GM12878 (cell line): Measurements from ENCODE around the gene TMEM88. TPM values are rescaled to one million over a fixed set of nuclear protein-coding genes. Genes with fewer than 3 reads are reported as not detected.

Experiments used
- ATF2 ChIP-seq: IDR thresholded peaks from 2 replicates; pipeline ENCODE4 v1.6.1; 2012; ENCODE audit warnings: low read length, inconsistent platforms
- GATAD2B ChIP-seq: fragments of 450-650 bp; conservative IDR thresholded peaks from 2 replicates; pipeline ENCODE4 v1.6.1; 2017; ENCODE audit warnings: low read depth, mild to moderate bottlenecking, moderate library complexity
- IRF4 ChIP-seq: IDR thresholded peaks from 2 replicates; pipeline ENCODE4 v1.6.1; 2011; ENCODE audit warnings: low read depth, low read length
- LARP7 ChIP-seq: fragments of 450-650 bp; IDR thresholded peaks from 2 replicates; pipeline ENCODE4 v1.6.1; 2017; ENCODE audit warnings: mild to moderate bottlenecking
- MLLT1 ChIP-seq: fragments of 450-650 bp; IDR thresholded peaks from 2 replicates; pipeline ENCODE4 v1.6.1; 2016; ENCODE audit warnings: mild to moderate bottlenecking
- NFIC ChIP-seq: IDR thresholded peaks from 2 replicates; pipeline ENCODE4 v1.6.1; 2012; ENCODE audit warnings: low read depth, mild to moderate bottlenecking, inconsistent platforms, low read length, moderate library complexity
- NR2C2 ChIP-seq: IDR thresholded peaks from 2 replicates; pipeline ENCODE4 v1.6.1; 2011; ENCODE audit warnings: borderline replicate concordance, low read depth; ENCODE audit not compliant: control insufficient read depth, insufficient read length
- NR2F1 ChIP-seq: fragments of 450-650 bp; conservative IDR thresholded peaks from 2 replicates; pipeline ENCODE4 v1.6.1; 2017; ENCODE audit warnings: mild to moderate bottlenecking
- POLR2AphosphoS5 ChIP-seq: IDR thresholded peaks from 2 replicates; pipeline ENCODE4 v1.6.1; 2011; ENCODE audit warnings: mild to moderate bottlenecking, low read length, inconsistent platforms
- RAD51 ChIP-seq: fragments of 450-650 bp; IDR thresholded peaks from 2 replicates; pipeline ENCODE4 v1.6.1; 2016; ENCODE audit warnings: moderate library complexity, mild to moderate bottlenecking, inconsistent platforms
- RB1 ChIP-seq: fragments of 450-650 bp; formaldehyde crosslinking; IDR thresholded peaks from 2 replicates; pipeline ENCODE4 v1.6.1; 2017; ENCODE audit warnings: mild to moderate bottlenecking, borderline replicate concordance
- SKIL ChIP-seq: fragments of 450-650 bp; IDR thresholded peaks from 2 replicates; pipeline ENCODE4 v1.6.1; 2017; ENCODE audit warnings: mild to moderate bottlenecking, low read depth, inconsistent platforms; ENCODE audit not compliant: poor library complexity, severe bottlenecking
- SRF ChIP-seq, 2 experiments: IDR thresholded peaks; 2 replicates each; pipeline ENCODE4 v1.6.1; 2011; ENCODE audit warnings: low read depth in 2 of 2, low read length in 2 of 2, mild to moderate bottlenecking in 1 of 2, moderate library complexity in 1 of 2
- TAF1 ChIP-seq: IDR thresholded peaks from 2 replicates; pipeline ENCODE4 v1.6.1; 2011; ENCODE audit warnings: mild to moderate bottlenecking, low read depth, low read length, borderline replicate concordance
- YY1 ChIP-seq: IDR thresholded peaks from 2 replicates; pipeline ENCODE4 v1.6.1; 2011; ENCODE audit warnings: low read depth, mild to moderate bottlenecking, low read length
- ZNF207 ChIP-seq: fragments of 450-650 bp; IDR thresholded peaks from 2 replicates; pipeline ENCODE4 v1.6.1; 2014; ENCODE audit warnings: antibody characterized with exemption, mild to moderate bottlenecking, borderline replicate concordance
- ZZZ3 ChIP-seq: IDR thresholded peaks from 2 replicates; pipeline ENCODE4 v1.6.1; 2011; ENCODE audit warnings: low read depth; ENCODE audit not compliant: control insufficient read depth, insufficient read length
- polyA plus RNA-seq, 11 experiments: library from polyadenylated mRNA; depleted of rRNA in 4 of 11; unstranded in 6 of 11; stranded (reverse) in 5 of 11; fragments of >200 nt; fragmentation: Nextera tagmentation in 4 of 11; fragmentation: Illumina TruSeq in 1 of 11; extraction: Ambion mirVana in 4 of 11; extraction: Trizol in 1 of 11; gene quantifications; 1 replicate in 1 of 11; 2 replicates in 10 of 11; pipeline versions ENCODE4 v1.2.1 to v1.2.3, GENCODE V29; 2011 to 2016; ENCODE audit warnings: inconsistent platforms in 2 of 11, missing spikeins in 2 of 11, low read depth in 1 of 11
- total RNA-seq, 4 experiments: library from RNA; depleted of rRNA in 3 of 4; stranded (reverse); fragments of >200 nt in 3 of 4; fragmentation: Illumina TruSeq in 1 of 4; extraction: Trizol in 1 of 4; gene quantifications; 2 replicates each; pipeline versions ENCODE4 v1.2.1 to v1.2.3, GENCODE V29; 2013 to 2021
- TF ChIP-seq, protein P1 (sequence below): fragments of 450-650 bp; IDR thresholded peaks from 2 replicates; pipeline ENCODE4 v1.6.1; 2017; ENCODE audit warnings: mild to moderate bottlenecking, moderate library complexity
- TF ChIP-seq, protein P2 (sequence below): fragments of 450-650 bp; IDR thresholded peaks from 2 replicates; pipeline ENCODE4 v1.6.1; 2017; ENCODE audit warnings: low read depth, mild to moderate bottlenecking, moderate library complexity

The TMEM88 gene
- total and polyA plus RNA-seq, 10 of the 15 experiments (the other 5 are each of a cell fraction or from before 2014, with no cell fraction given): 0.21 to 2.2 (median 0.62) TPM; not detected in 5

- TF ChIP-seq ATF2 (peak; percentile 12; the same call in 1 of the 2 replicates), RAD51 (peak; percentile 43; the same call in 1 of the 2 replicates), SRF (IDR thresholded peaks at IDR 0.05; ENCODE audit: low read depth in 2 of 2, low read length in 2 of 2) (no peak), LARP7 (no peak), TAF1 (peak; percentile 41; the same call in 1 of the 2 replicates), SKIL (peak; percentile 80), YY1 (peak; percentile 95), GATAD2B (no peak), IRF4 (no peak), NR2C2 (no peak), ZZZ3 (no peak), POLR2AphosphoS5 (0 out of 2 replicates have a peak, but pooled peaks have one; percentile 33), MLLT1 (peak; percentile 61; the same call in 1 of the 2 replicates), RB1 (peak; percentile 39; the same call in 1 of the 2 replicates), NFIC (no peak), NR2F1 (no peak), ZNF207 (0 out of 2 replicates have a peak, but pooled peaks have one; percentile 33)
- TF ChIP-seq, protein P1, sequence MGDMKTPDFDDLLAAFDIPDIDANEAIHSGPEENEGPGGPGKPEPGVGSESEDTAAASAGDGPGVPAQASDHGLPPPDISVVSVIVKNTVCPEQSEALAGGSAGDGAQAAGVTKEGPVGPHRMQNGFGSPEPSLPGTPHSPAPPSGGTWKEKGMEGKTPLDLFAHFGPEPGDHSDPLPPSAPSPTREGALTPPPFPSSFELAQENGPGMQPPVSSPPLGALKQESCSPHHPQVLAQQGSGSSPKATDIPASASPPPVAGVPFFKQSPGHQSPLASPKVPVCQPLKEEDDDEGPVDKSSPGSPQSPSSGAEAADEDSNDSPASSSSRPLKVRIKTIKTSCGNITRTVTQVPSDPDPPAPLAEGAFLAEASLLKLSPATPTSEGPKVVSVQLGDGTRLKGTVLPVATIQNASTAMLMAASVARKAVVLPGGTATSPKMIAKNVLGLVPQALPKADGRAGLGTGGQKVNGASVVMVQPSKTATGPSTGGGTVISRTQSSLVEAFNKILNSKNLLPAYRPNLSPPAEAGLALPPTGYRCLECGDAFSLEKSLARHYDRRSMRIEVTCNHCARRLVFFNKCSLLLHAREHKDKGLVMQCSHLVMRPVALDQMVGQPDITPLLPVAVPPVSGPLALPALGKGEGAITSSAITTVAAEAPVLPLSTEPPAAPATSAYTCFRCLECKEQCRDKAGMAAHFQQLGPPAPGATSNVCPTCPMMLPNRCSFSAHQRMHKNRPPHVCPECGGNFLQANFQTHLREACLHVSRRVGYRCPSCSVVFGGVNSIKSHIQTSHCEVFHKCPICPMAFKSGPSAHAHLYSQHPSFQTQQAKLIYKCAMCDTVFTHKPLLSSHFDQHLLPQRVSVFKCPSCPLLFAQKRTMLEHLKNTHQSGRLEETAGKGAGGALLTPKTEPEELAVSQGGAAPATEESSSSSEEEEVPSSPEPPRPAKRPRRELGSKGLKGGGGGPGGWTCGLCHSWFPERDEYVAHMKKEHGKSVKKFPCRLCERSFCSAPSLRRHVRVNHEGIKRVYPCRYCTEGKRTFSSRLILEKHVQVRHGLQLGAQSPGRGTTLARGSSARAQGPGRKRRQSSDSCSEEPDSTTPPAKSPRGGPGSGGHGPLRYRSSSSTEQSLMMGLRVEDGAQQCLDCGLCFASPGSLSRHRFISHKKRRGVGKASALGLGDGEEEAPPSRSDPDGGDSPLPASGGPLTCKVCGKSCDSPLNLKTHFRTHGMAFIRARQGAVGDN: no peak
- TF ChIP-seq, protein P2, sequence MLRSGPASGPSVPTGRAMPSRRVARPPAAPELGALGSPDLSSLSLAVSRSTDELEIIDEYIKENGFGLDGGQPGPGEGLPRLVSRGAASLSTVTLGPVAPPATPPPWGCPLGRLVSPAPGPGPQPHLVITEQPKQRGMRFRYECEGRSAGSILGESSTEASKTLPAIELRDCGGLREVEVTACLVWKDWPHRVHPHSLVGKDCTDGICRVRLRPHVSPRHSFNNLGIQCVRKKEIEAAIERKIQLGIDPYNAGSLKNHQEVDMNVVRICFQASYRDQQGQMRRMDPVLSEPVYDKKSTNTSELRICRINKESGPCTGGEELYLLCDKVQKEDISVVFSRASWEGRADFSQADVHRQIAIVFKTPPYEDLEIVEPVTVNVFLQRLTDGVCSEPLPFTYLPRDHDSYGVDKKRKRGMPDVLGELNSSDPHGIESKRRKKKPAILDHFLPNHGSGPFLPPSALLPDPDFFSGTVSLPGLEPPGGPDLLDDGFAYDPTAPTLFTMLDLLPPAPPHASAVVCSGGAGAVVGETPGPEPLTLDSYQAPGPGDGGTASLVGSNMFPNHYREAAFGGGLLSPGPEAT: peak; percentile 78
Observed at GRCh38 chr17:7883781-7884386, 29.0 kb downstream of the TMEM88 start (continued).
